ENCODE measurements around the gene RAB36.

The RAB36 gene

GRCh38 chr22:23113067-23113846, 32.0 kb upstream of the RAB36 start:
- H4K8ac ChIP-seq (ENCODE audit: low read depth, low read length): no peak overlapping the region
- H2AFZ ChIP-seq (ENCODE audit: low read length): no peak overlapping the region
- H4K91ac ChIP-seq (ENCODE audit: low read depth, low read length, poor library complexity): no peak overlapping the region
- no peak overlapping the region for H3K14ac ChIP-seq (ENCODE audit: low read length)
- no CpG with 5 or more reads among the region's 14 CpGs for WGBS, 2 donors (ENCODE audit: extremely low coverage in 2 of 2, insufficient read length in 2 of 2, insufficient replicate concordance in 1 of 2)
- H3K27ac ChIP-seq (replicated peaks; ENCODE audit: low read length): no peak overlapping the region
- DNase-seq (ENCODE audit: low spot score): no peak
- H2BK120ac ChIP-seq (ENCODE audit: low read depth, low read length): no peak overlapping the region
- no peak overlapping the region for H3K4me3 ChIP-seq (ENCODE audit: low read length in 2 of 2)
- H3K4me1 ChIP-seq (ENCODE audit: control insufficient read depth in 2 of 2, insufficient read depth in 1 of 2, low read depth in 1 of 2, low read length in 2 of 2): peaks cover 4 to 12% of the 10 kb centered on the region in 2 donors
- H3K9ac ChIP-seq (ENCODE audit: low read depth, low read length, poor library complexity): no peak overlapping the region
- H3K4ac ChIP-seq (ENCODE audit: low read length): no peak overlapping the region
- H3K79me1 ChIP-seq (ENCODE audit: low read depth, low read length): peaks cover 6% of the 10 kb centered on the region
- no peak overlapping the region for H2BK15ac ChIP-seq (ENCODE audit: low read length)
- H2BK12ac ChIP-seq (ENCODE audit: low read length): no peak overlapping the region
- no peaks in the 10 kb centered on the region for H3K9me3 ChIP-seq (replicated peaks in 1 of 2; ENCODE audit: control insufficient read depth in 2 of 2, insufficient read depth in 1 of 2, low read depth in 1 of 2, low read length in 2 of 2)
- peak overlapping the region; percentile 44 for H2BK5ac ChIP-seq (ENCODE audit: low read length)
- no peak overlapping the region for H3K18ac ChIP-seq (ENCODE audit: low read length)
- H2AK5ac ChIP-seq (ENCODE audit: low read depth, low read length): no peak overlapping the region
- no peaks in the 10 kb centered on the region for H3K27me3 ChIP-seq (ENCODE audit: control insufficient read depth in 3 of 3, insufficient read depth in 3 of 3, low read depth in 1 of 3, low read length in 3 of 3)
- H3K4me2 ChIP-seq (ENCODE audit: insufficient read depth, low read length, poor library complexity, severe bottlenecking): no peak overlapping the region
- H3K23ac ChIP-seq (ENCODE audit: low read depth, low read length, poor library complexity): peak overlapping the region; percentile 92
- H3K36me3 ChIP-seq (replicated peaks in 1 of 2; ENCODE audit: control insufficient read depth in 2 of 2, insufficient read depth in 2 of 2, low read length in 2 of 2): peaks cover 0 to 3% of the 10 kb centered on the region in 2 donors

GRCh38 chr22:23113847-23114720, 31.2 kb upstream of the RAB36 start:
- Histone ChIP-seq H3K4me1 (ENCODE audit: control insufficient read depth in 2 of 2, insufficient read depth in 1 of 2, low read depth in 1 of 2, low read length in 2 of 2) (peaks cover 4 to 12% of the 10 kb centered on the region in 2 donors), H3K9me3 (replicated peaks in 1 of 2; ENCODE audit: control insufficient read depth in 2 of 2, insufficient read depth in 1 of 2, low read depth in 1 of 2, low read length in 2 of 2) (no peaks in the 10 kb centered on the region), H2BK120ac (ENCODE audit: low read depth, low read length) (no peak overlapping the region), H2BK12ac (ENCODE audit: low read length) (no peak overlapping the region), H3K27ac (replicated peaks; ENCODE audit: low read length) (no peak overlapping the region), H3K27me3 (ENCODE audit: control insufficient read depth in 3 of 3, insufficient read depth in 3 of 3, low read depth in 1 of 3, low read length in 3 of 3) (no peaks in the 10 kb centered on the region), H3K18ac (ENCODE audit: low read length) (peak overlapping the region; percentile 24), H2AK5ac (ENCODE audit: low read depth, low read length) (no peak overlapping the region), H3K14ac (ENCODE audit: low read length) (no peak overlapping the region), H3K4me3 (ENCODE audit: low read length in 2 of 2) (no peak overlapping the region), H2BK15ac (ENCODE audit: low read length) (no peak overlapping the region), H3K4me2 (ENCODE audit: insufficient read depth, low read length, poor library complexity, severe bottlenecking) (no peak overlapping the region), H3K79me1 (ENCODE audit: low read depth, low read length) (peaks cover 6% of the 10 kb centered on the region), H3K23ac (ENCODE audit: low read depth, low read length, poor library complexity) (peak overlapping the region; percentile 92), H3K9ac (ENCODE audit: low read depth, low read length, poor library complexity) (no peak overlapping the region), H4K91ac (ENCODE audit: low read depth, low read length, poor library complexity) (no peak overlapping the region), H3K4ac (ENCODE audit: low read length) (no peak overlapping the region), H4K8ac (ENCODE audit: low read depth, low read length) (no peak overlapping the region), H2AFZ (ENCODE audit: low read length) (no peak overlapping the region), H2BK5ac (ENCODE audit: low read length) (no peak overlapping the region), H3K36me3 (replicated peaks in 1 of 2; ENCODE audit: control insufficient read depth in 2 of 2, insufficient read depth in 2 of 2, low read length in 2 of 2) (peaks cover 0 to 2% of the 10 kb centered on the region in 2 donors)
- WGBS, 2 donors (ENCODE audit: extremely low coverage in 2 of 2, insufficient read length in 2 of 2, insufficient replicate concordance in 1 of 2): no CpG with 5 or more reads among the region's 18 CpGs
- DNase-seq (ENCODE audit: low spot score): no peak

- H3K4ac ChIP-seq (ENCODE audit: low read length): no peak overlapping the region
- H3K4me1 ChIP-seq (ENCODE audit: control insufficient read depth in 2 of 2, insufficient read depth in 1 of 2, low read depth in 1 of 2, low read length in 2 of 2): peaks cover 4 to 12% of the 10 kb centered on the region in 2 donors
- no peaks in the 10 kb centered on the region for H3K27me3 ChIP-seq (ENCODE audit: control insufficient read depth in 3 of 3, insufficient read depth in 3 of 3, low read depth in 1 of 3, low read length in 3 of 3)
- no peak overlapping the region for H3K4me3 ChIP-seq (ENCODE audit: low read length in 2 of 2)
- no peak overlapping the region for H3K18ac ChIP-seq (ENCODE audit: low read length)
- DNase-seq (ENCODE audit: low spot score): no peak
- no peak overlapping the region for H2BK12ac ChIP-seq (ENCODE audit: low read length)
- no peak overlapping the region for H4K91ac ChIP-seq (ENCODE audit: low read depth, low read length, poor library complexity)
- no peak overlapping the region for H2BK120ac ChIP-seq (ENCODE audit: low read depth, low read length)
- H3K79me1 ChIP-seq (ENCODE audit: low read depth, low read length): peaks cover 6% of the 10 kb centered on the region
- H3K14ac ChIP-seq (ENCODE audit: low read length): peak overlapping the region; percentile 49
- H2BK15ac ChIP-seq (ENCODE audit: low read length): no peak overlapping the region
- H3K23ac ChIP-seq (ENCODE audit: low read depth, low read length, poor library complexity): peak overlapping the region; percentile 32
- H3K9ac ChIP-seq (ENCODE audit: low read depth, low read length, poor library complexity): peak overlapping the region; percentile 0
- no peak overlapping the region for H2BK5ac ChIP-seq (ENCODE audit: low read length)
- H3K4me2 ChIP-seq (ENCODE audit: insufficient read depth, low read length, poor library complexity, severe bottlenecking): no peak overlapping the region
- H3K36me3 ChIP-seq (replicated peaks in 1 of 2; ENCODE audit: control insufficient read depth in 2 of 2, insufficient read depth in 2 of 2, low read length in 2 of 2): peaks cover 0 to 2% of the 10 kb centered on the region in 2 donors
- H3K9me3 ChIP-seq (replicated peaks in 1 of 2; ENCODE audit: control insufficient read depth in 2 of 2, insufficient read depth in 1 of 2, low read depth in 1 of 2, low read length in 2 of 2): no peaks in the 10 kb centered on the region
- WGBS, 2 donors (ENCODE audit: extremely low coverage in 2 of 2, insufficient read length in 2 of 2, insufficient replicate concordance in 1 of 2): no CpG with 5 or more reads among the region's 2 CpGs
- no peak overlapping the region for H2AK5ac ChIP-seq (ENCODE audit: low read depth, low read length)
- no peak overlapping the region for H2AFZ ChIP-seq (ENCODE audit: low read length)
- no peak overlapping the region for H3K27ac ChIP-seq (replicated peaks; ENCODE audit: low read length)
- H4K8ac ChIP-seq (ENCODE audit: low read depth, low read length): no peak overlapping the region
Observed at GRCh38 chr22:23114721-23115020, 30.6 kb upstream of the RAB36 start.

- no peak overlapping the region for H3K4me3 ChIP-seq (ENCODE audit: low read length in 2 of 2)
- no peak overlapping the region for H4K8ac ChIP-seq (ENCODE audit: low read depth, low read length)
- WGBS, 2 donors (ENCODE audit: extremely low coverage in 2 of 2, insufficient read length in 2 of 2, insufficient replicate concordance in 1 of 2): no CpG with 5 or more reads among the region's 7 CpGs
- H2AK5ac ChIP-seq (ENCODE audit: low read depth, low read length): no peak overlapping the region
- no peak overlapping the region for H3K9ac ChIP-seq (ENCODE audit: low read depth, low read length, poor library complexity)
- no peak overlapping the region for H2BK12ac ChIP-seq (ENCODE audit: low read length)
- no peaks in the 10 kb centered on the region for H3K27me3 ChIP-seq (ENCODE audit: control insufficient read depth in 3 of 3, insufficient read depth in 3 of 3, low read depth in 1 of 3, low read length in 3 of 3)
- H3K36me3 ChIP-seq (replicated peaks in 1 of 2; ENCODE audit: control insufficient read depth in 2 of 2, insufficient read depth in 2 of 2, low read length in 2 of 2): peaks cover 0 to 2% of the 10 kb centered on the region in 2 donors
- no peak overlapping the region for H4K91ac ChIP-seq (ENCODE audit: low read depth, low read length, poor library complexity)
- H2AFZ ChIP-seq (ENCODE audit: low read length): no peak overlapping the region
- peaks cover 4 to 10% of the 10 kb centered on the region in 2 donors for H3K4me1 ChIP-seq (ENCODE audit: control insufficient read depth in 2 of 2, insufficient read depth in 1 of 2, low read depth in 1 of 2, low read length in 2 of 2)
- peak overlapping the region; percentile 78 for H3K23ac ChIP-seq (ENCODE audit: low read depth, low read length, poor library complexity)
- no peak overlapping the region for H2BK5ac ChIP-seq (ENCODE audit: low read length)
- no peaks in the 10 kb centered on the region for H3K9me3 ChIP-seq (replicated peaks in 1 of 2; ENCODE audit: control insufficient read depth in 2 of 2, insufficient read depth in 1 of 2, low read depth in 1 of 2, low read length in 2 of 2)
- H3K18ac ChIP-seq (ENCODE audit: low read length): no peak overlapping the region
- H3K27ac ChIP-seq (replicated peaks; ENCODE audit: low read length): no peak overlapping the region
- no peak for DNase-seq (ENCODE audit: low spot score)
- no peak overlapping the region for H2BK15ac ChIP-seq (ENCODE audit: low read length)
- H3K4me2 ChIP-seq (ENCODE audit: insufficient read depth, low read length, poor library complexity, severe bottlenecking): no peak overlapping the region
- peaks cover 8% of the 10 kb centered on the region for H3K79me1 ChIP-seq (ENCODE audit: low read depth, low read length)
- no peak overlapping the region for H3K4ac ChIP-seq (ENCODE audit: low read length)
- no peak overlapping the region for H2BK120ac ChIP-seq (ENCODE audit: low read depth, low read length)
- peak overlapping the region; percentile 23 for H3K14ac ChIP-seq (ENCODE audit: low read length)
Observed at GRCh38 chr22:23115369-23115768, 29.9 kb upstream of the RAB36 start.
